HepG2 (cell line): Measurements from ENCODE around the gene LCK. TPM values are rescaled to one million over a fixed set of nuclear protein-coding genes. Genes with fewer than 3 reads are reported as not detected.
A peak's percentile ranks its signal among the peaks of the same experiment; 100 is the strongest.

Source experiments
- ARNTL ChIP-seq: sonication (generic); formaldehyde crosslinking; IDR thresholded peaks from 2 replicates; pipeline ENCODE4 v1.4.0; 2020; ENCODE audit warnings: mild to moderate bottlenecking, missing genetic modification reagents
- DMAP1 ChIP-seq: IDR thresholded peaks from 2 replicates; pipeline ENCODE4 v1.6.1; 2016
- GATA4 ChIP-seq: sonication (generic); IDR thresholded peaks from 2 replicates; pipeline ENCODE4 v1.6.1; 2016; ENCODE audit warnings: antibody characterized with exemption, low read depth, borderline replicate concordance
- GFI1 ChIP-seq: sonication (generic); formaldehyde crosslinking; IDR thresholded peaks from 2 replicates; pipeline ENCODE4 v1.5.0; 2020; ENCODE audit warnings: missing genetic modification reagents, mild to moderate bottlenecking, borderline replicate concordance
- GLI4 ChIP-seq: sonication (generic); formaldehyde crosslinking; IDR thresholded peaks from 2 replicates; pipeline ENCODE4 v1.5.1; 2020; ENCODE audit warnings: missing genetic modification reagents, mild to moderate bottlenecking, moderate library complexity, borderline replicate concordance
- IKZF1 ChIP-seq: fragments of 450-650 bp; IDR thresholded peaks from 2 replicates; pipeline ENCODE4 v1.7.1; 2016
- KDM1A ChIP-seq: IDR thresholded peaks from 2 replicates; pipeline ENCODE4 v1.6.1; 2016; ENCODE audit warnings: missing compliant biosample characterization
- NAIF1 ChIP-seq: sonication (generic); formaldehyde crosslinking; IDR thresholded peaks from 2 replicates; pipeline ENCODE4 v1.5.0; 2020; ENCODE audit warnings: mild to moderate bottlenecking, missing genetic modification reagents, borderline replicate concordance
- NCOA5 ChIP-seq: sonication (generic); formaldehyde crosslinking; IDR thresholded peaks from 2 replicates; pipeline ENCODE4 v1.4.0; 2020; ENCODE audit warnings: missing genetic modification reagents
- SIX1 ChIP-seq: sonication (generic); formaldehyde crosslinking; IDR thresholded peaks from 2 replicates; pipeline ENCODE4 v1.4.0; 2020; ENCODE audit warnings: missing genetic modification reagents, borderline replicate concordance
- ZFP62 ChIP-seq: sonication (generic); formaldehyde crosslinking; IDR thresholded peaks from 2 replicates; pipeline ENCODE4 v1.4.0; 2020; ENCODE audit warnings: missing genetic modification reagents
- ZNF12 ChIP-seq: sonication (generic); formaldehyde crosslinking; IDR thresholded peaks from 2 replicates; pipeline ENCODE4 v1.5.0; 2020; ENCODE audit warnings: missing genetic modification reagents
- ZNF20 ChIP-seq: sonication (generic); formaldehyde crosslinking; IDR thresholded peaks from 2 replicates; pipeline ENCODE4 v1.4.0; 2020; ENCODE audit warnings: mild to moderate bottlenecking, moderate library complexity, missing genetic modification reagents
- ZNF556 ChIP-seq: sonication (generic); formaldehyde crosslinking; IDR thresholded peaks from 2 replicates; pipeline ENCODE4 v1.4.0; 2020; ENCODE audit warnings: mild to moderate bottlenecking, missing genetic modification reagents, borderline replicate concordance
- ZNF605 ChIP-seq: sonication (generic); formaldehyde crosslinking; IDR thresholded peaks from 2 replicates; pipeline ENCODE4 v1.8.0; 2022; ENCODE audit warnings: mild to moderate bottlenecking, missing genetic modification reagents
- ZNF615 ChIP-seq: sonication (generic); formaldehyde crosslinking; IDR thresholded peaks from 2 replicates; pipeline ENCODE4 v1.5.0; 2020; ENCODE audit warnings: mild to moderate bottlenecking, missing genetic modification reagents, borderline replicate concordance
- ZNF720 ChIP-seq: sonication (generic); formaldehyde crosslinking; IDR thresholded peaks from 2 replicates; pipeline ENCODE4 v1.4.0; 2020; ENCODE audit warnings: missing genetic modification reagents
- polyA plus RNA-seq, 8 experiments: library from polyadenylated mRNA; depleted of rRNA in 3 of 8; stranded (reverse) in 7 of 8; unstranded in 1 of 8; fragments of >200 nt; fragmentation: Illumina TruSeq in 4 of 8; extraction: Trizol in 4 of 8; gene quantifications; 2 replicates each; pipeline versions ENCODE4 v1.2.1 to v1.2.3, GENCODE V29; 2011 to 2016; ENCODE audit warnings: low read depth in 4 of 8, missing spikeins in 1 of 8, mixed read lengths in 1 of 8; ENCODE audit not compliant: insufficient read depth in 1 of 8
- total RNA-seq, 5 experiments: library from RNA; depleted of rRNA; stranded (reverse); fragments of >200 nt; fragmentation: Illumina TruSeq; extraction: Trizol; gene quantifications; 2 replicates each; pipeline ENCODE4 v1.2.3, GENCODE V29; 2016; ENCODE audit warnings: low read depth in 1 of 5
- TF ChIP-seq, protein P1 (sequence below): sonication (generic); formaldehyde crosslinking; IDR thresholded peaks from 2 replicates; pipeline ENCODE4 v1.4.0; 2020; ENCODE audit warnings: missing genetic modification reagents
- TF ChIP-seq, protein P2 (sequence below): sonication (generic); formaldehyde crosslinking; IDR thresholded peaks from 2 replicates; pipeline ENCODE4 v1.9.0; 2022; ENCODE audit warnings: missing genetic modification reagents, mild to moderate bottlenecking, borderline replicate concordance
- TF ChIP-seq, protein P3 (sequence below): IDR thresholded peaks from 2 replicates; pipeline ENCODE4 v1.6.1; 2012; ENCODE audit warnings: inconsistent platforms

The LCK gene
- total and polyA plus RNA-seq, 2 of the 13 experiments (the other 11 are each of a cell fraction or from before 2014, with no cell fraction given), result 0.93 to 1.8 TPM

DNA sequence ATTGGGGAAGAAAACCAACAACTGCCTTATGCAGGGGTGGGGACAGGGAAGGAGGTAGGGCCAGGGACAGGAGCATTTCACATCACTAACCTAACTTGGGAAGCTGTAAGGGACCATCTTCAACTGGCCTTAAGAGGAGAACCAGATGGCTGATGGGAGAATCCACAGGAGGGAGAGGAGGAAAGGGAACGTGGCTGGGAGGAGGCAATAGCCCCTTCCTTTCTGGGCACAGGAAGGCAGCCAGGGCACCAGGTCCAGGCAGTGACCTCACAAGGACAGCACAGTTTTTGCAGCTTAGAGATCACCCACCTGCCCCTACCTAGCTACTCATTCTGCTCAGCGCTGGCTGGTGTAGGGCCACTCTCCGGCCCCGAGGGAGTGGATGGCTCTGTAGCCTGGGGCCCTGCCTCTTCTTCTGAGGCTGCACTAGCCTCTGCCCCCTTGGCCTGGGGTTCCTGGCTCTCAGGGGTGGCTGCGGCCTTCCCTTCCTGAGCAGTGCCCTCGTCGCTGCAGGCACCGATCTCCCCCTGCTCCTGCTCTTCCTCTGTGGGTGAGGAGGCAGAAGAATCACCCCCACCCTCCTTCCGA is 83.3 kb downstream of the LCK start (continued):
- TF ChIP-seq NCOA5 (CRISPR knock-in tag) (no peak), ZNF615 (CRISPR knock-in tag) (0 out of 2 replicates have a peak, but pooled peaks have one; percentile 33), GFI1 (CRISPR knock-in tag) (peak; percentile 61; the same call in 1 of the 2 replicates), GLI4 (CRISPR knock-in tag) (no peak), NAIF1 (0 out of 2 replicates have a peak, but pooled peaks have one; percentile 28), ZFP62 (CRISPR knock-in tag) (no peak), IKZF1 (no peak), ZNF556 (no peak), ZNF720 (CRISPR knock-in tag) (no peak), ZNF12 (CRISPR knock-in tag) (no peak), ZNF20 (CRISPR knock-in tag) (no peak), GATA4 (no peak), ZNF605 (CRISPR knock-in tag) (peak; percentile 25; the same call in 1 of the 2 replicates), KDM1A (CRISPR knock-in tag) (peak; percentile 9; the same call in 1 of the 2 replicates), ARNTL (0 out of 2 replicates have a peak, but pooled peaks have one; percentile 23), DMAP1 (no peak), SIX1 (CRISPR knock-in tag) (no peak)
- TF ChIP-seq, protein P1, sequence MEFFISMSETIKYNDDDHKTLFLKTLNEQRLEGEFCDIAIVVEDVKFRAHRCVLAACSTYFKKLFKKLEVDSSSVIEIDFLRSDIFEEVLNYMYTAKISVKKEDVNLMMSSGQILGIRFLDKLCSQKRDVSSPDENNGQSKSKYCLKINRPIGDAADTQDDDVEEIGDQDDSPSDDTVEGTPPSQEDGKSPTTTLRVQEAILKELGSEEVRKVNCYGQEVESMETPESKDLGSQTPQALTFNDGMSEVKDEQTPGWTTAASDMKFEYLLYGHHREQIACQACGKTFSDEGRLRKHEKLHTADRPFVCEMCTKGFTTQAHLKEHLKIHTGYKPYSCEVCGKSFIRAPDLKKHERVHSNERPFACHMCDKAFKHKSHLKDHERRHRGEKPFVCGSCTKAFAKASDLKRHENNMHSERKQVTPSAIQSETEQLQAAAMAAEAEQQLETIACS (CRISPR knock-in tag), result 0 out of 2 replicates have a peak, but pooled peaks have one; percentile 32
- TF ChIP-seq, protein P2, sequence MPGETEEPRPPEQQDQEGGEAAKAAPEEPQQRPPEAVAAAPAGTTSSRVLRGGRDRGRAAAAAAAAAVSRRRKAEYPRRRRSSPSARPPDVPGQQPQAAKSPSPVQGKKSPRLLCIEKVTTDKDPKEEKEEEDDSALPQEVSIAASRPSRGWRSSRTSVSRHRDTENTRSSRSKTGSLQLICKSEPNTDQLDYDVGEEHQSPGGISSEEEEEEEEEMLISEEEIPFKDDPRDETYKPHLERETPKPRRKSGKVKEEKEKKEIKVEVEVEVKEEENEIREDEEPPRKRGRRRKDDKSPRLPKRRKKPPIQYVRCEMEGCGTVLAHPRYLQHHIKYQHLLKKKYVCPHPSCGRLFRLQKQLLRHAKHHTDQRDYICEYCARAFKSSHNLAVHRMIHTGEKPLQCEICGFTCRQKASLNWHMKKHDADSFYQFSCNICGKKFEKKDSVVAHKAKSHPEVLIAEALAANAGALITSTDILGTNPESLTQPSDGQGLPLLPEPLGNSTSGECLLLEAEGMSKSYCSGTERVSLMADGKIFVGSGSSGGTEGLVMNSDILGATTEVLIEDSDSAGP, result peak; percentile 57; the same call in 1 of the 2 replicates
- TF ChIP-seq, protein P3, sequence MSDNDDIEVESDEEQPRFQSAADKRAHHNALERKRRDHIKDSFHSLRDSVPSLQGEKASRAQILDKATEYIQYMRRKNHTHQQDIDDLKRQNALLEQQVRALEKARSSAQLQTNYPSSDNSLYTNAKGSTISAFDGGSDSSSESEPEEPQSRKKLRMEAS, result no peak
